Measurements from ENCODE around the gene AGBL4. TPM values are rescaled to one million over a fixed set of nuclear protein-coding genes. Genes with fewer than 3 reads are reported as not detected.

The AGBL4 gene
- polyA plus RNA-seq, 1 donor (not counting 4 experiments of a cell fraction or from before 2014, with no cell fraction given), result not detected

- no peak overlapping the region for H3K9ac ChIP-seq (ENCODE audit: control insufficient read depth, extremely low read depth, insufficient read depth, low read length)
- no peaks in the 10 kb centered on the region for H3K4me1 ChIP-seq (ENCODE audit: control insufficient read depth, extremely low read depth, insufficient read depth, low read length)
- H3K9me3 ChIP-seq (ENCODE audit: control insufficient read depth, low read depth, low read length), result no peaks in the 10 kb centered on the region
- no peak overlapping the region for H3K4me3 ChIP-seq (ENCODE audit: control insufficient read depth in 2 of 3, extremely low read depth in 1 of 3, insufficient read depth in 2 of 3, low read depth in 1 of 3, low read length in 3 of 3)
- dilution Hi-C loops (cut with MboI; ENCODE audit: extremely low pct_ligation_motif_present, low sequenced_read_pairs), result no loop called here
- no peak overlapping the region for H2AFZ ChIP-seq (ENCODE audit: control insufficient read depth, low read length)
- no peak overlapping the region for H3K27ac ChIP-seq (ENCODE audit: control insufficient read depth, insufficient read depth, low read length)
- DNase-seq (ENCODE audit: low read depth, low spot score) (no peak), FAIRE-seq (no peak)
- H3K9me1 ChIP-seq (ENCODE audit: control insufficient read depth, extremely low read depth, insufficient read depth, low read length), result no peaks in the 10 kb centered on the region
- H3K4me2 ChIP-seq (ENCODE audit: control insufficient read depth, extremely low read depth, insufficient read depth, low read depth, low read length), result no peak overlapping the region
- no peaks in the 10 kb centered on the region for H3K79me2 ChIP-seq (ENCODE audit: control insufficient read depth, insufficient read depth, low read length)
- H4K20me1 ChIP-seq (ENCODE audit: control insufficient read depth, extremely low read depth, insufficient read depth, low read length), result no peaks in the 10 kb centered on the region
- no peaks in the 10 kb centered on the region for H3K36me3 ChIP-seq (ENCODE audit: control insufficient read depth in 2 of 2, extremely low read depth in 1 of 2, insufficient read depth in 2 of 2, low read length in 2 of 2)
- TF ChIP-seq CTCF (optimal IDR thresholded peaks at IDR 0.05 in 1 of 3, IDR thresholded peaks at IDR 0.05 in 1 of 3, conservative IDR thresholded peaks at IDR 0.05 in 1 of 3; ENCODE audit: extremely low read depth in 1 of 3, insufficient read depth in 2 of 3, low read length in 3 of 3) (no peak), EZH2 (IDR thresholded peaks at IDR 0.05; ENCODE audit: low read length) (no peak)
- H3K27me3 ChIP-seq (ENCODE audit: control insufficient read depth, extremely low read depth, insufficient read depth, low read length), result no peaks in the 10 kb centered on the region
Observed at GRCh38 chr1:48999321-48999720, 1024.4 kb downstream of the AGBL4 start.

- H3K4me1 ChIP-seq (ENCODE audit: control insufficient read depth, extremely low read depth, insufficient read depth, low read length), result no peaks in the 10 kb centered on the region
Observed at GRCh38 chr1:48996311-48996710, 1027.4 kb downstream of the AGBL4 start.

More at GRCh38 chr1:48996311-48996710, 1027.4 kb downstream of the AGBL4 start:
- TF ChIP-seq EZH2 (IDR thresholded peaks at IDR 0.05; ENCODE audit: low read length) (no peak), CTCF (optimal IDR thresholded peaks at IDR 0.05 in 1 of 3, IDR thresholded peaks at IDR 0.05 in 1 of 3, conservative IDR thresholded peaks at IDR 0.05 in 1 of 3; ENCODE audit: extremely low read depth in 1 of 3, insufficient read depth in 2 of 3, low read length in 3 of 3) (no peak)
- no peaks in the 10 kb centered on the region for H3K9me1 ChIP-seq (ENCODE audit: control insufficient read depth, extremely low read depth, insufficient read depth, low read length)
- no peaks in the 10 kb centered on the region for H4K20me1 ChIP-seq (ENCODE audit: control insufficient read depth, extremely low read depth, insufficient read depth, low read length)
- no peak overlapping the region for H3K4me2 ChIP-seq (ENCODE audit: control insufficient read depth, extremely low read depth, insufficient read depth, low read depth, low read length)
- no peak overlapping the region for H3K4me3 ChIP-seq (ENCODE audit: control insufficient read depth in 2 of 3, extremely low read depth in 1 of 3, insufficient read depth in 2 of 3, low read depth in 1 of 3, low read length in 3 of 3)
- no peaks in the 10 kb centered on the region for H3K27me3 ChIP-seq (ENCODE audit: control insufficient read depth, extremely low read depth, insufficient read depth, low read length)
- H3K36me3 ChIP-seq (ENCODE audit: control insufficient read depth in 2 of 2, extremely low read depth in 1 of 2, insufficient read depth in 2 of 2, low read length in 2 of 2), result no peaks in the 10 kb centered on the region
- no peak for FAIRE-seq
- no peaks in the 10 kb centered on the region for H3K9me3 ChIP-seq (ENCODE audit: control insufficient read depth, low read depth, low read length)
- H3K27ac ChIP-seq (ENCODE audit: control insufficient read depth, insufficient read depth, low read length), result no peak overlapping the region
- H3K79me2 ChIP-seq (ENCODE audit: control insufficient read depth, insufficient read depth, low read length), result no peaks in the 10 kb centered on the region
- no peak overlapping the region for H2AFZ ChIP-seq (ENCODE audit: control insufficient read depth, low read length)
- no peak for DNase-seq (ENCODE audit: low read depth, low spot score)
- no peak overlapping the region for H3K9ac ChIP-seq (ENCODE audit: control insufficient read depth, extremely low read depth, insufficient read depth, low read length)
- dilution Hi-C loops (cut with MboI; ENCODE audit: extremely low pct_ligation_motif_present, low sequenced_read_pairs), result no loop called here

Measured in keratinocyte (primary cell).